ENCODE results near the gene TBC1D7. TPM values are rescaled to one million over a fixed set of nuclear protein-coding genes. Genes with fewer than 3 reads are reported as not detected.

Gene TBC1D7
- 22.9 and 36.5 TPM in 2 replicates for total RNA-seq (2014; rRNA removed; shearing (Covaris generic))

- Histone ChIP-seq H3K9me3 (replicated peaks) (no peaks in the 10 kb centered on the region), H3K4me1 (replicated peaks) (peaks cover 11% of the 10 kb centered on the region; the same call in 1 of the 2 replicates), H3K36me3 (peaks cover 28% of the 10 kb centered on the region), H3K4me3 (peak within 1 kb of the TSS; percentile 75), H3K27ac (peak within 1 kb of the TSS; percentile 76), H3K27me3 (replicated peaks) (no peaks in the 10 kb centered on the region)
- peak; percentile 91 to 93 for DNase-seq (ENCODE audit: low read depth in 1 of 2, low spot score in 2 of 2)
Measured at GRCh38 chr6:13328076-13328874, at the start of gene TBC1D7. Gene TBC1D7 (minus strand): TSS chr6:13328537. CDS start chr6:13326898, 1,639 bp downstream.

- H3K27ac ChIP-seq = no peak overlapping the region
- H3K9me3 ChIP-seq (replicated peaks) = no peaks in the 10 kb centered on the region
- H3K27me3 ChIP-seq (replicated peaks) = no peaks in the 10 kb centered on the region
- no peak overlapping the region for H3K4me3 ChIP-seq
- DNase-seq (ENCODE audit: low read depth in 1 of 2, low spot score in 2 of 2) = no peak
- no peaks in the 10 kb centered on the region for H3K36me3 ChIP-seq
- H3K4me1 ChIP-seq (replicated peaks) = peaks cover 8% of the 10 kb centered on the region
Measured at GRCh38 chr6:13377054-13377758, 48.9 kb upstream of the TBC1D7 start.

- H3K27me3 ChIP-seq (replicated peaks) = no peaks in the 10 kb centered on the region
Measured at GRCh38 chr6:13375360-13375878, 47.1 kb upstream of the TBC1D7 start.

GRCh38 chr6:13373919-13374318 is 45.6 kb upstream of the TBC1D7 start:
- no peaks in the 10 kb centered on the region for H3K9me3 ChIP-seq (replicated peaks)
- peaks cover 8% of the 10 kb centered on the region for H3K4me1 ChIP-seq (replicated peaks)
- H3K36me3 ChIP-seq = no peaks in the 10 kb centered on the region
- no peak overlapping the region for H3K4me3 ChIP-seq
- H3K27me3 ChIP-seq (replicated peaks) = no peaks in the 10 kb centered on the region
- H3K27ac ChIP-seq = no peak overlapping the region
- no peak for DNase-seq (ENCODE audit: low read depth in 1 of 2, low spot score in 2 of 2)

More at GRCh38 chr6:13375360-13375878, 47.1 kb upstream of the TBC1D7 start:
- H3K4me1 ChIP-seq (replicated peaks) = peaks cover 8% of the 10 kb centered on the region
- no peak overlapping the region for H3K27ac ChIP-seq
- no peaks in the 10 kb centered on the region for H3K9me3 ChIP-seq (replicated peaks)
- no peak for DNase-seq (ENCODE audit: low read depth in 1 of 2, low spot score in 2 of 2)
- no peak overlapping the region for H3K4me3 ChIP-seq
- no peaks in the 10 kb centered on the region for H3K36me3 ChIP-seq

GRCh38 chr6:13373488-13373886 is 45.1 kb upstream of the TBC1D7 start:
- H3K4me3 ChIP-seq = no peak overlapping the region
- H3K36me3 ChIP-seq = no peaks in the 10 kb centered on the region
- DNase-seq (ENCODE audit: low read depth in 1 of 2, low spot score in 2 of 2) = no peak
- H3K4me1 ChIP-seq (replicated peaks) = peaks cover 11% of the 10 kb centered on the region
- H3K27me3 ChIP-seq (replicated peaks) = no peaks in the 10 kb centered on the region
- no peak overlapping the region for H3K27ac ChIP-seq
- no peaks in the 10 kb centered on the region for H3K9me3 ChIP-seq (replicated peaks)

GRCh38 chr6:13372688-13373487 is 44.6 kb upstream of the TBC1D7 start:
- Histone ChIP-seq H3K27me3 (replicated peaks) (no peaks in the 10 kb centered on the region), H3K4me3 (no peak overlapping the region), H3K27ac (no peak overlapping the region), H3K9me3 (replicated peaks) (no peaks in the 10 kb centered on the region), H3K36me3 (no peaks in the 10 kb centered on the region), H3K4me1 (replicated peaks) (peaks cover 11% of the 10 kb centered on the region)
- no peak for DNase-seq (ENCODE audit: low read depth in 1 of 2, low spot score in 2 of 2)

GRCh38 chr6:13372076-13372475 is 43.7 kb upstream of the TBC1D7 start:
- Histone ChIP-seq H3K4me3 (no peak overlapping the region), H3K9me3 (replicated peaks) (no peaks in the 10 kb centered on the region)
- no peak for DNase-seq (ENCODE audit: low read depth in 1 of 2, low spot score in 2 of 2)

GRCh38 chr6:13371421-13372072 is 43.2 kb upstream of the TBC1D7 start:
- H3K9me3 ChIP-seq (replicated peaks) = no peaks in the 10 kb centered on the region
- H3K4me1 ChIP-seq (replicated peaks) = peaks cover 20% of the 10 kb centered on the region
- no peak for DNase-seq (ENCODE audit: low read depth in 1 of 2, low spot score in 2 of 2)
- no peak overlapping the region for H3K4me3 ChIP-seq
- H3K36me3 ChIP-seq = no peaks in the 10 kb centered on the region
- H3K27me3 ChIP-seq (replicated peaks) = no peaks in the 10 kb centered on the region
- H3K27ac ChIP-seq = no peak overlapping the region

More at GRCh38 chr6:13372076-13372475, 43.7 kb upstream of the TBC1D7 start:
- Histone ChIP-seq H3K27me3 (replicated peaks) (no peaks in the 10 kb centered on the region), H3K36me3 (no peaks in the 10 kb centered on the region), H3K4me1 (replicated peaks) (peaks cover 19% of the 10 kb centered on the region), H3K27ac (no peak overlapping the region)

- no peak overlapping the region for H3K4me3 ChIP-seq
- no peaks in the 10 kb centered on the region for H3K9me3 ChIP-seq (replicated peaks)
- no peak for DNase-seq (ENCODE audit: low read depth in 1 of 2, low spot score in 2 of 2)
- no peaks in the 10 kb centered on the region for H3K36me3 ChIP-seq
- no peaks in the 10 kb centered on the region for H3K27me3 ChIP-seq (replicated peaks)
- no peak overlapping the region for H3K27ac ChIP-seq
- peaks cover 20% of the 10 kb centered on the region for H3K4me1 ChIP-seq (replicated peaks)
Measured at GRCh38 chr6:13370623-13371022, 42.3 kb upstream of the TBC1D7 start.

GRCh38 chr6:13369591-13369990 is 41.3 kb upstream of the TBC1D7 start:
- no peaks in the 10 kb centered on the region for H3K27me3 ChIP-seq (replicated peaks)
- H3K36me3 ChIP-seq = no peaks in the 10 kb centered on the region
- H3K4me1 ChIP-seq (replicated peaks) = peaks cover 20% of the 10 kb centered on the region
- no peak overlapping the region for H3K4me3 ChIP-seq
- H3K27ac ChIP-seq = no peak overlapping the region
- DNase-seq (ENCODE audit: low read depth in 1 of 2, low spot score in 2 of 2) = no peak
- no peaks in the 10 kb centered on the region for H3K9me3 ChIP-seq (replicated peaks)

- H3K9me3 ChIP-seq (replicated peaks) = no peaks in the 10 kb centered on the region
- H3K4me3 ChIP-seq = no peak overlapping the region
- H3K27me3 ChIP-seq (replicated peaks) = no peaks in the 10 kb centered on the region
- DNase-seq (ENCODE audit: low read depth in 1 of 2, low spot score in 2 of 2) = no peak
- H3K36me3 ChIP-seq = no peaks in the 10 kb centered on the region
- H3K27ac ChIP-seq = no peak overlapping the region
- peaks cover 20% of the 10 kb centered on the region for H3K4me1 ChIP-seq (replicated peaks)
Measured at GRCh38 chr6:13368731-13369115, 40.4 kb upstream of the TBC1D7 start.

GRCh38 chr6:13368079-13368730 is 39.9 kb upstream of the TBC1D7 start:
- H3K27ac ChIP-seq = no peak overlapping the region
- no peak for DNase-seq (ENCODE audit: low read depth in 1 of 2, low spot score in 2 of 2)
- H3K27me3 ChIP-seq (replicated peaks) = no peaks in the 10 kb centered on the region
- no peaks in the 10 kb centered on the region for H3K9me3 ChIP-seq (replicated peaks)
- H3K4me1 ChIP-seq (replicated peaks) = peaks cover 18% of the 10 kb centered on the region
- H3K36me3 ChIP-seq = no peaks in the 10 kb centered on the region
- no peak overlapping the region for H3K4me3 ChIP-seq

- no peak for DNase-seq (ENCODE audit: low read depth in 1 of 2, low spot score in 2 of 2)
- H3K27ac ChIP-seq = no peak overlapping the region
Measured at GRCh38 chr6:13367396-13367795, 39.1 kb upstream of the TBC1D7 start.

More at GRCh38 chr6:13367396-13367795, 39.1 kb upstream of the TBC1D7 start:
- Histone ChIP-seq H3K4me1 (replicated peaks) (peaks cover 21% of the 10 kb centered on the region), H3K9me3 (replicated peaks) (no peaks in the 10 kb centered on the region), H3K27me3 (replicated peaks) (no peaks in the 10 kb centered on the region), H3K36me3 (no peaks in the 10 kb centered on the region), H3K4me3 (no peak overlapping the region)

Data from SJSA1 (cell line).